ENCODE measurements around the gene DNAI7. TPM values are rescaled to one million over a fixed set of nuclear protein-coding genes. Genes with fewer than 3 reads are reported as not detected.

Gene DNAI7
- total RNA-seq, 1 experiment from 2014 or later: 0.52 TPM

GRCh38 chr12:25155022-25155576 is 39.9 kb downstream of the DNAI7 start:
- POLR2A ChIA-PET: no interaction called here
- H3K9me2 ChIP-seq (ENCODE audit: insufficient read depth): no peaks in the 10 kb centered on the region
- no peaks in the 10 kb centered on the region for H3K36me3 ChIP-seq (ENCODE audit: control insufficient read depth in 1 of 2, insufficient read depth in 2 of 2, low read length in 2 of 2)
- no peaks in the 10 kb centered on the region for H3K27me3 ChIP-seq (ENCODE audit: insufficient read depth, low read length)
- no peaks in the 10 kb centered on the region for H3K4me1 ChIP-seq (ENCODE audit: control insufficient read depth in 1 of 2, insufficient read depth in 2 of 2, low read length in 2 of 2)
- H3K79me2 ChIP-seq (ENCODE audit: insufficient read depth, low read length): no peaks in the 10 kb centered on the region
- ATAC-seq (no peak), DNase-seq (ENCODE audit: low read depth, low spot score) (peak; percentile 13)
- no peak overlapping the region for H3K27ac ChIP-seq (ENCODE audit: low read depth, low read length)
- no peaks in the 10 kb centered on the region for H4K20me1 ChIP-seq (ENCODE audit: insufficient read depth)
- no peaks in the 10 kb centered on the region for H3K9me3 ChIP-seq (ENCODE audit: control insufficient read depth in 1 of 2, insufficient read depth in 1 of 2, low read depth in 1 of 2, low read length in 2 of 2)
- H3K4me3 ChIP-seq (replicated peaks in 1 of 2; ENCODE audit: low read depth in 1 of 2, low read length in 2 of 2): no peak overlapping the region
- intact Hi-C loops (cut with micrococcal nuclease): no loop called here
- CTCF ChIA-PET: interaction anchor here (0.8 to 3.7 kb wide), 9 partner anchors 8 to 302 kb away, joined by 3 to 31 read pairs (median 3); partner anchors contain the start of genes DNAI7 and ETFRF1
- BruUV-seq (replicated peaks): no TSS peak
- peak overlapping the region; percentile 36; the same call in 1 of the 2 replicates for H3K4me2 ChIP-seq (ENCODE audit: low read length)
- peak overlapping the region; percentile 89 for H2AFZ ChIP-seq (ENCODE audit: low read depth, low read length, poor library complexity, severe bottlenecking)
- no peak overlapping the region for H3K9ac ChIP-seq (ENCODE audit: low read length)
- TF ChIP-seq EZH2phosphoT487 (IDR thresholded peaks at IDR 0.05; ENCODE audit: borderline replicate concordance) (no peak), POLR2A (IDR thresholded peaks at IDR 0.05; ENCODE audit: borderline replicate concordance, extremely low read depth, insufficient read depth, insufficient read length) (no peak), MAX (IDR thresholded peaks at IDR 0.05) (no peak), RAD21 (IDR thresholded peaks at IDR 0.05; ENCODE audit: low read depth) (peak; percentile 52), CTCF (IDR thresholded peaks at IDR 0.05 in 2 of 3, conservative IDR thresholded peaks at IDR 0.05 in 1 of 3; ENCODE audit: borderline replicate concordance in 1 of 3, insufficient read depth in 1 of 3, low read depth in 2 of 3, low read length in 2 of 3) (peak; percentile 37 to 75 (median 68); a peak in 5 of 6 replicates)
- RAD21 ChIA-PET (ENCODE audit: low non-redundant PET in 1 of 2, low total read pairs in 2 of 2, uncharacterized antibody in 2 of 2, unreplicated experiment in 2 of 2): interaction anchor here (0.8 to 0.9 kb wide), 2 partner anchors 232 to 233 kb away, joined by 3 read pairs; no protein-coding TSS in a partner anchor

- H3K27me3 ChIP-seq (ENCODE audit: insufficient read depth, low read length): no peaks in the 10 kb centered on the region
- no peaks in the 10 kb centered on the region for H3K36me3 ChIP-seq (ENCODE audit: control insufficient read depth in 1 of 2, insufficient read depth in 2 of 2, low read length in 2 of 2)
- H3K9me2 ChIP-seq (ENCODE audit: insufficient read depth): no peaks in the 10 kb centered on the region
- no TSS peak for BruUV-seq (replicated peaks)
- H3K9ac ChIP-seq (ENCODE audit: low read length): no peak overlapping the region
- ChIA-PET POLR2A (no interaction called here), RAD21 (ENCODE audit: low non-redundant PET in 1 of 2, low total read pairs in 2 of 2, uncharacterized antibody in 2 of 2, unreplicated experiment in 2 of 2) (no interaction called here), CTCF (no interaction called here)
- no peak for ATAC-seq
- TF ChIP-seq JUND (IDR thresholded peaks at IDR 0.05): no peak
- no peak for TF ChIP-seq RAD21 (IDR thresholded peaks at IDR 0.05; ENCODE audit: low read depth)
- TF ChIP-seq SP1 (IDR thresholded peaks at IDR 0.05; ENCODE audit: low read depth): no peak
- no peak for TF ChIP-seq EZH2 (IDR thresholded peaks at IDR 0.05)
- no peak for DNase-seq (ENCODE audit: low read depth, low spot score)
- no peaks in the 10 kb centered on the region for H3K4me1 ChIP-seq (ENCODE audit: control insufficient read depth in 1 of 2, insufficient read depth in 2 of 2, low read length in 2 of 2)
- no peaks in the 10 kb centered on the region for H4K20me1 ChIP-seq (ENCODE audit: insufficient read depth)
- H2AFZ ChIP-seq (ENCODE audit: low read depth, low read length, poor library complexity, severe bottlenecking): no peak overlapping the region
- no peak overlapping the region for H3K4me2 ChIP-seq (ENCODE audit: low read length)
- H3K27ac ChIP-seq (ENCODE audit: low read depth, low read length): no peak overlapping the region
- intact Hi-C loops (cut with micrococcal nuclease): no loop called here
- H3K79me2 ChIP-seq (ENCODE audit: insufficient read depth, low read length): no peaks in the 10 kb centered on the region
- H3K4me3 ChIP-seq (replicated peaks in 1 of 2; ENCODE audit: low read depth in 1 of 2, low read length in 2 of 2): no peak overlapping the region
- no peaks in the 10 kb centered on the region for H3K9me3 ChIP-seq (ENCODE audit: control insufficient read depth in 1 of 2, insufficient read depth in 1 of 2, low read depth in 1 of 2, low read length in 2 of 2)
Observed at GRCh38 chr12:25152055-25152454, 42.9 kb downstream of the DNAI7 start.

Data from HCT116 (cell line).